HCT116 (cell line): ENCODE data around the gene CACNB2. TPM values are rescaled to one million over a fixed set of nuclear protein-coding genes. Genes with fewer than 3 reads are reported as not detected.

Experiments
- ATAC-seq: fragments of 200-7000 bp; cut with Tn5 transposase; 2 replicates; pipeline ENCODE4 v1.9.1; 2020; ENCODE audit warnings: mild to moderate bottlenecking, moderate library complexity
- BruUV-seq: library from RNA; stranded (reverse); fragments of 400-500 nt; replicated peaks from 2 replicates; lab custom pipeline; 2021; lab: Mats Ljungman, UMichigan
- CTCF ChIA-PET: fragments of 300-600 bp; sonication (Branson Sonifier 250); formaldehyde crosslinking; loops from one replicate; lab custom pipeline; 2021; ENCODE audit warnings: antibody characterized with exemption; lab: Charles Lee
- POLR2A ChIA-PET: fragments of 300-600, 350-600 bp; sonication (Branson Sonifier 250); formaldehyde crosslinking; loops from one replicate; lab custom pipeline; 2021; ENCODE audit warnings: antibody characterized with exemption; lab: Charles Lee
- RAD21 ChIA-PET, 2 experiments: fragments of 300-600 bp; sonication (Branson Sonifier 250); formaldehyde crosslinking; loops; one replicate each; lab custom pipeline; 2023; ENCODE audit warnings: low total read pairs in 2 of 2; ENCODE audit not compliant: uncharacterized antibody in 2 of 2, unreplicated experiment in 2 of 2, low non-redundant PET in 1 of 2; lab: Charles Lee
- DNase-seq: peaks from one replicate; pipeline ENCODE4 v3.0.0-alpha.2; 2010; ENCODE audit warnings: low read depth, low spot score
- H2AFZ ChIP-seq: fragments of 200-600 bp; shearing (Covaris generic), sonication (generic); 2 replicates; pipeline ENCODE4 v1.6.1; 2017; ENCODE audit warnings: low read depth, mixed run types, mixed read lengths, antibody characterized with exemption, low read length; ENCODE audit not compliant: poor library complexity, severe bottlenecking
- H3K27ac ChIP-seq: 2 replicates; pipeline ENCODE4 v1.5.1; 2012; ENCODE audit warnings: low read depth, low read length
- H3K27me3 ChIP-seq: fragments of 200-600 bp; sonication (generic); 2 replicates; pipeline ENCODE4 v1.6.1; 2016; ENCODE audit warnings: mixed run types, low read length, mixed read lengths; ENCODE audit not compliant: insufficient read depth
- H3K36me3 ChIP-seq, 2 experiments: fragments of 200-500 bp in 1 of 2; fragments of 200-600 bp in 1 of 2; sonication (Bioruptor generic) in 1 of 2; sonication (generic) in 1 of 2; 2 replicates each; pipeline versions ENCODE4 v1.5.1 to v1.6.1; 2014 to 2016; ENCODE audit warnings: low read length in 2 of 2, inconsistent platforms in 1 of 2, mixed read lengths in 1 of 2, mixed run types in 1 of 2; ENCODE audit not compliant: insufficient read depth in 2 of 2, control insufficient read depth in 1 of 2
- H3K4me1 ChIP-seq, 2 experiments: fragments of 200-600 bp in 1 of 2; sonication (generic) in 1 of 2; 2 replicates each; pipeline versions ENCODE4 v1.5.1 to v1.6.1; 2012 to 2017; ENCODE audit warnings: low read length in 2 of 2, inconsistent platforms in 1 of 2, mild to moderate bottlenecking in 1 of 2, mixed read lengths in 1 of 2, mixed run types in 1 of 2, moderate library complexity in 1 of 2; ENCODE audit not compliant: insufficient read depth in 2 of 2, control insufficient read depth in 1 of 2
- H3K4me2 ChIP-seq: fragments of 200-600 bp; sonication (generic); 2 replicates; pipeline ENCODE4 v1.6.1; 2017; ENCODE audit warnings: mixed run types, low read length, mixed read lengths
- H3K4me3 ChIP-seq, 2 experiments: fragments of 200-600 bp in 1 of 2; sonication (generic) in 1 of 2; replicated peaks in 1 of 2; 2 replicates each; pipeline ENCODE4 v1.5.1; 2011 to 2016; ENCODE audit warnings: low read length in 2 of 2, control low read depth in 1 of 2, low read depth in 1 of 2, mild to moderate bottlenecking in 1 of 2, mixed read lengths in 1 of 2, mixed run types in 1 of 2
- H3K79me2 ChIP-seq: fragments of 200-600 bp; sonication (generic); 2 replicates; pipeline ENCODE4 v1.6.1; 2017; ENCODE audit warnings: mild to moderate bottlenecking, mixed run types, low read length, moderate library complexity, mixed read lengths; ENCODE audit not compliant: insufficient read depth
- H3K9ac ChIP-seq: fragments of 200-600 bp; sonication (generic); 2 replicates; pipeline ENCODE4 v1.6.1; 2016; ENCODE audit warnings: low read length, mixed read lengths
- H3K9me2 ChIP-seq: fragments of 200-600 bp; sonication (generic), shearing (Covaris generic); 2 replicates; pipeline ENCODE4 v1.6.1; 2017; ENCODE audit warnings: mixed run types, mild to moderate bottlenecking, moderate library complexity; ENCODE audit not compliant: insufficient read depth
- H3K9me3 ChIP-seq, 2 experiments: fragments of 200-500 bp in 1 of 2; fragments of 200-600 bp in 1 of 2; sonication (Bioruptor generic) in 1 of 2; sonication (generic) in 1 of 2; 2 replicates each; pipeline ENCODE4 v1.6.1; 2014 to 2017; ENCODE audit warnings: low read length in 2 of 2, mixed read lengths in 2 of 2, inconsistent platforms in 1 of 2, low read depth in 1 of 2, mild to moderate bottlenecking in 1 of 2, mixed run types in 1 of 2, moderate library complexity in 1 of 2; ENCODE audit not compliant: control insufficient read depth in 1 of 2, insufficient read depth in 1 of 2
- H4K20me1 ChIP-seq: fragments of 200-600 bp; sonication (generic), shearing (Covaris generic); 2 replicates; pipeline ENCODE4 v1.6.1; 2017; ENCODE audit warnings: mixed run types, mild to moderate bottlenecking, moderate library complexity; ENCODE audit not compliant: insufficient read depth
- CBX3 ChIP-seq: IDR thresholded peaks from 2 replicates; pipeline ENCODE4 v1.6.1; 2012; ENCODE audit warnings: low read depth
- CEBPB ChIP-seq: IDR thresholded peaks from 2 replicates; pipeline ENCODE4 v1.6.1; 2012; ENCODE audit warnings: low read depth
- EZH2 ChIP-seq: fragments of 200-600 bp; sonication (generic); IDR thresholded peaks from 2 replicates; pipeline ENCODE4 v1.6.1; 2017; ENCODE audit warnings: antibody characterized with exemption, mixed run types
- EZH2phosphoT487 ChIP-seq: fragments of 200-600 bp; IDR thresholded peaks from 2 replicates; pipeline ENCODE4 v1.6.1; 2018; ENCODE audit warnings: antibody characterized with exemption, borderline replicate concordance
- FOSL1 ChIP-seq: IDR thresholded peaks from 2 replicates; pipeline ENCODE4 v1.6.1; 2012; ENCODE audit warnings: low read depth
- JUND ChIP-seq: IDR thresholded peaks from 2 replicates; pipeline ENCODE4 v1.6.1; 2012
- POLR2A ChIP-seq: IDR thresholded peaks from 2 replicates; pipeline ENCODE4 v1.7.0; 2011; ENCODE audit warnings: borderline replicate concordance; ENCODE audit not compliant: insufficient read depth, insufficient read length; ENCODE audit errors: extremely low read depth
- RAD21 ChIP-seq: IDR thresholded peaks from 2 replicates; pipeline ENCODE4 v1.6.1; 2012; ENCODE audit warnings: low read depth, mild to moderate bottlenecking
- SIN3A ChIP-seq: IDR thresholded peaks from 2 replicates; pipeline ENCODE4 v1.6.1; 2012; ENCODE audit warnings: low read depth
- SP1 ChIP-seq: IDR thresholded peaks from 2 replicates; pipeline ENCODE4 v1.6.1; 2012; ENCODE audit warnings: low read depth
- TCF7L2 ChIP-seq: IDR thresholded peaks from 2 replicates; pipeline ENCODE4 v1.7.0; 2011; ENCODE audit warnings: borderline replicate concordance, inconsistent platforms; ENCODE audit not compliant: insufficient read depth, insufficient read length; ENCODE audit errors: extremely low read depth
- YY1 ChIP-seq: IDR thresholded peaks from 2 replicates; pipeline ENCODE4 v1.6.1; 2011; ENCODE audit warnings: low read length, low read depth, moderate library complexity, mild to moderate bottlenecking; ENCODE audit not compliant: insufficient replicate concordance; ENCODE audit errors: extremely low read depth
- ZBTB33 ChIP-seq: IDR thresholded peaks from 2 replicates; pipeline ENCODE4 v1.6.1; 2011; ENCODE audit warnings: mild to moderate bottlenecking, low read length, moderate library complexity; ENCODE audit not compliant: insufficient replicate concordance; ENCODE audit errors: extremely low read depth
- ZNF274 ChIP-seq: fragments of 200-500 bp; sonication (Bioruptor generic); IDR thresholded peaks from 2 replicates; pipeline ENCODE4 v1.6.1; 2014; ENCODE audit warnings: mild to moderate bottlenecking, low read depth, low read length, inconsistent platforms
- intact Hi-C: fragments of 100-400 bp; cut with micrococcal nuclease; formaldehyde crosslinking; loops from 2 replicates; pipeline ENCODE4 v1.10.0; 2022
- total RNA-seq: library from RNA; stranded (reverse); gene quantifications from one replicate; pipeline ENCODE4 v1.2.1, GENCODE V29; 2021; ENCODE audit not compliant: unreplicated experiment
- TF ChIP-seq, protein P1 (sequence below), 3 experiments: fragments of 200-600 bp in 1 of 3; sonication (generic) in 1 of 3; IDR thresholded peaks in 2 of 3; conservative IDR thresholded peaks in 1 of 3; 2 replicates each; pipeline ENCODE4 v1.5.1; 2012 to 2017; ENCODE audit warnings: low read depth in 2 of 3, low read length in 2 of 3, antibody characterized with exemption in 1 of 3, borderline replicate concordance in 1 of 3, control low read depth in 1 of 3, mild to moderate bottlenecking in 1 of 3, mixed read lengths in 1 of 3, mixed run types in 1 of 3, moderate library complexity in 1 of 3; ENCODE audit not compliant: insufficient read depth in 1 of 3
- TF ChIP-seq, protein P2 (sequence below): IDR thresholded peaks from 2 replicates; pipeline ENCODE4 v1.6.1; 2012
- TF ChIP-seq, protein P3 (sequence below): IDR thresholded peaks from 2 replicates; pipeline ENCODE4 v1.6.1; 2012; ENCODE audit warnings: low read depth

The CACNB2 gene
- total RNA-seq, 1 experiment from 2014 or later = 0.71 TPM

GRCh38 chr10:18490755-18491154 is 350.5 kb downstream of the CACNB2 start:
- Histone ChIP-seq H3K9me3 (no peaks in the 10 kb centered on the region), H3K4me2 (no peak overlapping the region), H3K27me3 (no peaks in the 10 kb centered on the region), H3K9me2 (no peaks in the 10 kb centered on the region), H3K27ac (no peak overlapping the region), H4K20me1 (no peaks in the 10 kb centered on the region), H3K4me3 (no peak overlapping the region), H3K79me2 (no peaks in the 10 kb centered on the region), H3K9ac (no peak overlapping the region), H3K36me3 (no peaks in the 10 kb centered on the region), H3K4me1 (no peaks in the 10 kb centered on the region), H2AFZ (no peak overlapping the region)
- TF ChIP-seq RAD21 (no peak), POLR2A (no peak), SIN3A (no peak), FOSL1 (no peak), ZNF274 (no peak), JUND (no peak), EZH2 (no peak), CBX3 (no peak), ZBTB33 (no peak), CEBPB (no peak), TCF7L2 (no peak), YY1 (no peak), SP1 (no peak), EZH2phosphoT487 (no peak)
- TF ChIP-seq, protein P1, sequence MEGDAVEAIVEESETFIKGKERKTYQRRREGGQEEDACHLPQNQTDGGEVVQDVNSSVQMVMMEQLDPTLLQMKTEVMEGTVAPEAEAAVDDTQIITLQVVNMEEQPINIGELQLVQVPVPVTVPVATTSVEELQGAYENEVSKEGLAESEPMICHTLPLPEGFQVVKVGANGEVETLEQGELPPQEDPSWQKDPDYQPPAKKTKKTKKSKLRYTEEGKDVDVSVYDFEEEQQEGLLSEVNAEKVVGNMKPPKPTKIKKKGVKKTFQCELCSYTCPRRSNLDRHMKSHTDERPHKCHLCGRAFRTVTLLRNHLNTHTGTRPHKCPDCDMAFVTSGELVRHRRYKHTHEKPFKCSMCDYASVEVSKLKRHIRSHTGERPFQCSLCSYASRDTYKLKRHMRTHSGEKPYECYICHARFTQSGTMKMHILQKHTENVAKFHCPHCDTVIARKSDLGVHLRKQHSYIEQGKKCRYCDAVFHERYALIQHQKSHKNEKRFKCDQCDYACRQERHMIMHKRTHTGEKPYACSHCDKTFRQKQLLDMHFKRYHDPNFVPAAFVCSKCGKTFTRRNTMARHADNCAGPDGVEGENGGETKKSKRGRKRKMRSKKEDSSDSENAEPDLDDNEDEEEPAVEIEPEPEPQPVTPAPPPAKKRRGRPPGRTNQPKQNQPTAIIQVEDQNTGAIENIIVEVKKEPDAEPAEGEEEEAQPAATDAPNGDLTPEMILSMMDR (IDR thresholded peaks at IDR 0.05 in 2 of 3, conservative IDR thresholded peaks at IDR 0.05 in 1 of 3; ENCODE audit: borderline replicate concordance in 1 of 3, insufficient read depth in 1 of 3, low read depth in 2 of 3, low read length in 2 of 3) = no peak
- TF ChIP-seq, protein P2, sequence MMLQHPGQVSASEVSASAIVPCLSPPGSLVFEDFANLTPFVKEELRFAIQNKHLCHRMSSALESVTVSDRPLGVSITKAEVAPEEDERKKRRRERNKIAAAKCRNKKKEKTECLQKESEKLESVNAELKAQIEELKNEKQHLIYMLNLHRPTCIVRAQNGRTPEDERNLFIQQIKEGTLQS = no peak
- TF ChIP-seq, protein P3, sequence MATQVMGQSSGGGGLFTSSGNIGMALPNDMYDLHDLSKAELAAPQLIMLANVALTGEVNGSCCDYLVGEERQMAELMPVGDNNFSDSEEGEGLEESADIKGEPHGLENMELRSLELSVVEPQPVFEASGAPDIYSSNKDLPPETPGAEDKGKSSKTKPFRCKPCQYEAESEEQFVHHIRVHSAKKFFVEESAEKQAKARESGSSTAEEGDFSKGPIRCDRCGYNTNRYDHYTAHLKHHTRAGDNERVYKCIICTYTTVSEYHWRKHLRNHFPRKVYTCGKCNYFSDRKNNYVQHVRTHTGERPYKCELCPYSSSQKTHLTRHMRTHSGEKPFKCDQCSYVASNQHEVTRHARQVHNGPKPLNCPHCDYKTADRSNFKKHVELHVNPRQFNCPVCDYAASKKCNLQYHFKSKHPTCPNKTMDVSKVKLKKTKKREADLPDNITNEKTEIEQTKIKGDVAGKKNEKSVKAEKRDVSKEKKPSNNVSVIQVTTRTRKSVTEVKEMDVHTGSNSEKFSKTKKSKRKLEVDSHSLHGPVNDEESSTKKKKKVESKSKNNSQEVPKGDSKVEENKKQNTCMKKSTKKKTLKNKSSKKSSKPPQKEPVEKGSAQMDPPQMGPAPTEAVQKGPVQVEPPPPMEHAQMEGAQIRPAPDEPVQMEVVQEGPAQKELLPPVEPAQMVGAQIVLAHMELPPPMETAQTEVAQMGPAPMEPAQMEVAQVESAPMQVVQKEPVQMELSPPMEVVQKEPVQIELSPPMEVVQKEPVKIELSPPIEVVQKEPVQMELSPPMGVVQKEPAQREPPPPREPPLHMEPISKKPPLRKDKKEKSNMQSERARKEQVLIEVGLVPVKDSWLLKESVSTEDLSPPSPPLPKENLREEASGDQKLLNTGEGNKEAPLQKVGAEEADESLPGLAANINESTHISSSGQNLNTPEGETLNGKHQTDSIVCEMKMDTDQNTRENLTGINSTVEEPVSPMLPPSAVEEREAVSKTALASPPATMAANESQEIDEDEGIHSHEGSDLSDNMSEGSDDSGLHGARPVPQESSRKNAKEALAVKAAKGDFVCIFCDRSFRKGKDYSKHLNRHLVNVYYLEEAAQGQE = no peak
- DNase-seq (no peak), ATAC-seq (no peak)
- ChIA-PET RAD21 (no interaction called here), POLR2A (no interaction called here), CTCF (no interaction called here)
- intact Hi-C loops = no loop called here
- no TSS peak for BruUV-seq
